ENCODE results near the gene IRF2BPL.

IRF2BPL gene

GRCh38 chr14:76984787-76985375, 43.6 kb downstream of the IRF2BPL start:
- no peak for DNase-seq

GRCh38 chr14:76984297-76984696, 44.2 kb downstream of the IRF2BPL start:
- DNase-seq: no peak

GRCh38 chr14:76981670-76982069, 46.8 kb downstream of the IRF2BPL start:
- no peak for DNase-seq

GRCh38 chr14:76977793-76978720, 50.5 kb downstream of the IRF2BPL start:
- no peak for DNase-seq

- no peak for DNase-seq
These were observed 52.1 kb downstream of the IRF2BPL start for GRCh38 chr14:76976240-76977005.

GRCh38 chr14:76975812-76976211, 52.7 kb downstream of the IRF2BPL start:
- no peak for DNase-seq

GRCh38 chr14:76975051-76975450, 53.5 kb downstream of the IRF2BPL start:
- DNase-seq: no peak
